Hepatocyte (in vitro differentiated cells): Measurements from ENCODE around the gene SCP2.

Experiments used
- CTCF ChIP-seq: fragments of 200-600 bp; sonication (generic); IDR thresholded peaks from 2 replicates; pipeline ENCODE4 v1.5.1; 2016; ENCODE audit warnings: antibody characterized with exemption, mild to moderate bottlenecking; ENCODE audit not compliant: poor library complexity
- EZH2phosphoT487 ChIP-seq: fragments of 200-600 bp; sonication (generic); IDR thresholded peaks from one replicate; pipeline ENCODE4 v1.6.1; 2018; ENCODE audit warnings: antibody characterized with exemption, mild to moderate bottlenecking, low read depth, moderate library complexity; ENCODE audit not compliant: unreplicated experiment, severe bottlenecking

- TF ChIP-seq CTCF, result no peak
- TF ChIP-seq EZH2phosphoT487, result no peak
Measured at GRCh38 chr1:53076721-53077598, 149.9 kb downstream of the SCP2 start.
